Measurements from ENCODE around the gene CDRT4.

CDRT4 gene

DNA sequence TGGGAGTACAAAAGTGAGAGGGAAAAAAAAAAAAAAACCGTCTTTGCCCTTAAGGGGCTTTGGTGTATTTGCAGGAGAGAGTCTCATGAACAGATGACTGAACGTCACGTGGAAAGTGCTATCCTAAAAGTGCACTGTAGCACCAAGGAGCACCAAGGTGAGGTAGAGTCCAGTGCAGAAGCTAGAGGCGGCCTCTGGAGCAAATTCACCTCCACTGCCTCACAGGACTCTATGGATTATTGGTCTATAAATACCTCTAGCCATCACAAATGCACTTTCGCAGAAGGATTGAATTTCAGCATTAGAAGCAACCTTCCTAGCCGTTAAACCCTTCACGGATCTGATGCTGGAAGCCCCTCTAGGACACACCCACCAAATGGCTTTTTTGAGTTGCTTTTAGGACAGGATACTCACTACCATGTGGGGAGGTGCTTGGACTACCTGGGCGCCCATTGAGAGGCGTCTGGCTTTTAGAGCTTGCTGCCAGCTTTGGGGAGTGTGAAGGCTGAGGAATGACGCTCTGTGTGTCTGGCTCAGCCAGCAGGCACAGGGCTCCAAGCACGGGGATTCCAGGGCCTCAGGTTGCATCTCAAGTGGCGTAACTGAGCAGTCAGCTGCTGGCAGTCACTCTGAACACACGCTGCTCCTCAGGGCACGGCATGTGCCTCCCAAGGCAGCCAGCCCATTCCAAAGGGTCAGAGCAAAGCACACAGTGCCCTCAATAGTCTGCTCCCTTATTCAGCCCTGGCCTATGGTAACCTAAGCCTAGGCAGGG, 52.7 kb downstream of the CDRT4 start:
- DNase-seq (ENCODE audit: low read depth), result no peak
- H3K4me3 ChIP-seq (ENCODE audit: low read length), result no peak overlapping the region
- TF ChIP-seq, protein P1, sequence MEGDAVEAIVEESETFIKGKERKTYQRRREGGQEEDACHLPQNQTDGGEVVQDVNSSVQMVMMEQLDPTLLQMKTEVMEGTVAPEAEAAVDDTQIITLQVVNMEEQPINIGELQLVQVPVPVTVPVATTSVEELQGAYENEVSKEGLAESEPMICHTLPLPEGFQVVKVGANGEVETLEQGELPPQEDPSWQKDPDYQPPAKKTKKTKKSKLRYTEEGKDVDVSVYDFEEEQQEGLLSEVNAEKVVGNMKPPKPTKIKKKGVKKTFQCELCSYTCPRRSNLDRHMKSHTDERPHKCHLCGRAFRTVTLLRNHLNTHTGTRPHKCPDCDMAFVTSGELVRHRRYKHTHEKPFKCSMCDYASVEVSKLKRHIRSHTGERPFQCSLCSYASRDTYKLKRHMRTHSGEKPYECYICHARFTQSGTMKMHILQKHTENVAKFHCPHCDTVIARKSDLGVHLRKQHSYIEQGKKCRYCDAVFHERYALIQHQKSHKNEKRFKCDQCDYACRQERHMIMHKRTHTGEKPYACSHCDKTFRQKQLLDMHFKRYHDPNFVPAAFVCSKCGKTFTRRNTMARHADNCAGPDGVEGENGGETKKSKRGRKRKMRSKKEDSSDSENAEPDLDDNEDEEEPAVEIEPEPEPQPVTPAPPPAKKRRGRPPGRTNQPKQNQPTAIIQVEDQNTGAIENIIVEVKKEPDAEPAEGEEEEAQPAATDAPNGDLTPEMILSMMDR (conservative IDR thresholded peaks at IDR 0.05; ENCODE audit: low read length), result no peak

DNA sequence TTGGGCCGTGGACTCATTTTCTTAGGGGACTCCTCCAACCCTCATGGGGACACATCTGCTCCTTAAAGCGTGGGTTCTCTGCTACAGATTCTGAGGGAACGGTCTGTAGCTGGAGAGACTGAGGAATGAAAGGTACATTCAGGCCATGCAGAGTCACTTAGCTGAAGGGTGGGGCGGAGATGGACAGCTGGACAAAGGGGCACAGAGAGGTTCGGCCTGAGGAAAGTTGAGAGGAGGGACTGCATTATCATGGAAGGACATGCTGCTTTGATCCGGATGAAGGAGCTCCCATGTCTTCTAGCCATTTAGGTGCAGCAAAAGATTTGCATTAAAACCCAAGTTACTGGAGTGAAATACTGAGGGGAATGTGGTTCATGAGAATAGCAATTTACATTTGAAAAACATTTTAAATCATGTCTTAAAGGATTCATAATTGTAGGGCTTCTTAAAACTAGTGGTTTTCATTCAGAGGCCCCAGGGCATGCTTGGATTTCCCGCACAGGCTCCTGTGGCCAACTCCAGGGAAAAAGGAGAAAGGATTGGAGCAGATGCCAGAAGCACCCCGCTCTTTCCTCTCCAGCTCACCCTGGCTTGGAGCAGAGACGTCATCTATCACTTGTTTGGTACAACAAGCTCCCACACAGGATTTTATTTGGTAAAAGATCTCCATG, 54.2 kb downstream of the CDRT4 start:
- H3K4me3 ChIP-seq (ENCODE audit: low read length), result no peak overlapping the region
- TF ChIP-seq, protein P1 (conservative IDR thresholded peaks at IDR 0.05; ENCODE audit: low read length), result no peak
- DNase-seq (ENCODE audit: low read depth), result no peak

DNA sequence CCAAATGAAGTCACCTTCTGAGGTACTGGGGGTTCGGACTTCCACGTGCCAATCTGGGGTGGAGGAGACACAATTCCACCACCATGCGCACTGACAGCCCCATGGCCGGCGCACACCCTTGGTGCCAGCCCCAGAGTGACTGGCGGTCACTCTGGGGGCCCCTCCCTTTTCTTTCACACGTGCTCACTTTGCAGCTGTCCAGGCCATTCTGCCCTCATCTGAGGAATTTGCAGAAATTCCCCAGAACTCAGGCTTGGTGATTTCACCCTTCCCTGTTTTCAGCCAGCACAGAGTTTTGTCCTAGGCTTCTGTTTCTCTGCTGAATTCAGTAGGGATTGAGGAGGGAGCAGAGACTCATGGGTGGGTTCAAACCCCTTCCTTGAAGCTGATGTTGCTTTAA, 54.8 kb downstream of the CDRT4 start:
- no peak for DNase-seq (ENCODE audit: low read depth)
- TF ChIP-seq, protein P1 (conservative IDR thresholded peaks at IDR 0.05; ENCODE audit: low read length), result no peak
- no peak overlapping the region for H3K4me3 ChIP-seq (ENCODE audit: low read length)

DNA sequence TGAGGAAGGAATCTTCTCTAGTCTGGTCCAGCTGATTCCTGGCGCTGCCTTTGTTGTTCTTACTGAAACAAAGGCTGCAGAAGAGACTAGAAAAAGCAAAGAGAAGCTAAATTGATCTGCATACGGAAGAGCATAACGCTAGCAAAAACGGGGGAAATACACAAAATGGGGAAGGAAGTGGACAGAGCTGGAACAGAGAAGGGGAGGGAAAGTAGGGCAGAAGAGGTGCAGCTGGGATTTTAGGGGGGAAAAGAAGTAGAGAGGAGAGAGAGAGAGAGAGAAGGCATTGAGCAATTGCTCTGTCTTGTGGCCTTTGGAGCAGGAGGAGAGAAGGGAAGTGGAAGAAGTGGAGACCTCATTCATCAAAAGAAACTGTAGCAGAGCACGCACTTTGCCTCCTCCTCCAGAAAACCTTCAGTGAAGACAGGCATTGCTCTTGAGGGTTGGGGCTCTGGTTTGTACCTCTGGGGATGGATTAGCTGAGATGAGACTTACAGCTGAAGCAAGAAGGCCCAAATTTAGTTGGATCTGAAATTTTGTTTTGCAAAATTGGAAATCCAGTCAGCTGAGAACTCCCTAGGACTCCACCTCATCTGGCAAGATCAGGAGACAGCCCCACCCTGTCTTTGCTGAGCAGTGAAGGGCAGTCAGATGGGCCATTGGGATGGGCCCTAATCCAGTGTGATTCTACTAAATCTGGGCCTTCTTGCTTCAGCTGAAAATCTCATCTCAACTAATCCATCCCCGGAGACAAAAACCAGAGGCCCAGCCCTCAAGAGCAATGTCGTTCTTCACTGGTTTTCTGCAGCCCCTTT, 55.8 kb downstream of the CDRT4 start:
- peak; percentile 76 for DNase-seq (ENCODE audit: low read depth)
- TF ChIP-seq, protein P1 (conservative IDR thresholded peaks at IDR 0.05; ENCODE audit: low read length), result no peak
- no peak overlapping the region for H3K4me3 ChIP-seq (ENCODE audit: low read length)

DNA sequence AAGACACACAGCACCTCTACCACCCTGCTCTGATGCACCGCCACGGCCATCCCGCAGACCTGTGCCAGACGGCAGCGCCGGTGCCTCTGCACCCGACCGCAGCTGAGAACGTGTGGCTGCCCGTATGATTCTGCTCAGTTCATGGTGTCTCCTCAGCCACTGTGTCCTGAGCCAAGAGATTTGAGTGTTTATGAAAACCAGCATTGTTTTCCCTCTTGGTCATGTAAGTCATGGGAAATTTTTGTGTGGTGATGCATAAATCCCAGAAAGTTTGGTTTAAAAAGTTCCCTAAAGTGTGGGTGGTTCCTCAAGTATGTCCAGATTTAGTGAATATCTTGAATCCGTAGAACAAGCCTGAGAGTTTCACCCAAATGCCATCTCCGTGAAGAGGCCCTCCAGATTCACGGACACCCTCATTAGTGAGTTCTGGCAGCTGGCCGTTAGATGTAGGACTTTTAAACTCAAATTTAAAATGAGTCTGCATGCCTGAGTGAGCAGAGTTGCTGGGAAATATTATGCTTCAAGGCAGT, 57.6 kb downstream of the CDRT4 start:
- TF ChIP-seq, protein P1 (conservative IDR thresholded peaks at IDR 0.05; ENCODE audit: low read length), result no peak
- peak; percentile 99 for DNase-seq (ENCODE audit: low read depth)
- peak overlapping the region; percentile 48 for H3K4me3 ChIP-seq (ENCODE audit: low read length)

DNA sequence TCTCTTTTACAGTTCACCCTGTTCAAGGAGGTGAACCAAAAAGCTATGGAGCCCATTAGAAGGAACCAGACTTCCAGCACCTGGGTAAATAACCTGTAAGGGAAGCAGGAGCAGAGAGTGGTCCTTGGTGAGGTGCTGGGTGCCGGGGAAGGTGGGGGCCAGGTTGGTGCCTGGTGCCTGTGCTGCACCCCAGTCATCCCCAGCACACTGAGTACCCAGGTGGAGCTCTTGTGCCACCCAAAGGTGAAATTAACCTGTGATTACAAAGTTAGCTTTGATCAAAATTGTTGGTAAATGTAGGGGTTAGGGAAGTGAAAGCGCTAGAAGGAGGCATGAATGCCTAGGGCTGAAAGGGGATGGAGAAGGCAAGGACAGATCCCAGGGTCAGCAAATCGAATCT, 58.6 kb downstream of the CDRT4 start:
- TF ChIP-seq, protein P1 (conservative IDR thresholded peaks at IDR 0.05; ENCODE audit: low read length), result no peak
- H3K4me3 ChIP-seq (ENCODE audit: low read length), result no peak overlapping the region
- no peak for DNase-seq (ENCODE audit: low read depth)
